ENCODE measurements around the gene CFAP74. TPM values are rescaled to one million over a fixed set of nuclear protein-coding genes. Genes with fewer than 3 reads are reported as not detected.

Gene CFAP74
- total and polyA plus RNA-seq, 2 of the 13 experiments (the other 11 are each of a cell fraction or from before 2014, with no cell fraction given): 0.27 to 0.62 TPM

- TF ChIP-seq ZNF784 (CRISPR knock-in tag; IDR thresholded peaks at IDR 0.05; ENCODE audit: borderline replicate concordance) (peak; percentile 87), ZNF572 (CRISPR knock-in tag; IDR thresholded peaks at IDR 0.05) (no peak), ZNF687 (CRISPR knock-in tag; IDR thresholded peaks at IDR 0.05) (peak; percentile 94), ZNF615 (CRISPR knock-in tag; IDR thresholded peaks at IDR 0.05; ENCODE audit: borderline replicate concordance) (no peak), ZFP62 (CRISPR knock-in tag; IDR thresholded peaks at IDR 0.05) (no peak), ZSCAN9 (CRISPR knock-in tag; IDR thresholded peaks at IDR 0.05; ENCODE audit: borderline replicate concordance) (peak; percentile 69; the same call in 1 of the 2 replicates), SNAI1 (CRISPR knock-in tag; IDR thresholded peaks at IDR 0.05; ENCODE audit: borderline replicate concordance) (0 out of 2 replicates have a peak, but pooled peaks have one; percentile 57), FOXP4 (CRISPR knock-in tag; IDR thresholded peaks at IDR 0.05) (peak; percentile 91), ATF5 (CRISPR knock-in tag; IDR thresholded peaks at IDR 0.05; ENCODE audit: low read depth) (no peak), NPAS2 (CRISPR knock-in tag; IDR thresholded peaks at IDR 0.05; ENCODE audit: borderline replicate concordance) (no peak), HIVEP1 (CRISPR knock-in tag; IDR thresholded peaks at IDR 0.05) (peak; percentile 51; the same call in 1 of the 2 replicates), ZNF451 (CRISPR knock-in tag; IDR thresholded peaks at IDR 0.05) (0 out of 2 replicates have a peak, but pooled peaks have one; percentile 24), TEF (CRISPR knock-in tag; IDR thresholded peaks at IDR 0.05) (no peak), STAT5B (CRISPR knock-in tag; IDR thresholded peaks at IDR 0.05) (no peak; the same call in 1 of the 2 replicates), BORCS8-MEF2B (CRISPR knock-in tag; IDR thresholded peaks at IDR 0.05) (peak; percentile 68), ZNF501 (CRISPR knock-in tag; IDR thresholded peaks at IDR 0.05) (0 out of 2 replicates have a peak, but pooled peaks have one; percentile 26), HMGA1 (CRISPR knock-in tag; conservative IDR thresholded peaks at IDR 0.05) (no peak), ZNF512B (CRISPR knock-in tag; IDR thresholded peaks at IDR 0.05; ENCODE audit: borderline replicate concordance) (no peak)
These were observed 62.3 kb downstream of the CFAP74 start (continued) for GRCh38 chr1:1941211-1941841.

Measured in HepG2 (cell line).